ENCODE results near the gene FLRT3. TPM values are rescaled to one million over a fixed set of nuclear protein-coding genes. Genes with fewer than 3 reads are reported as not detected.

Gene FLRT3
- total RNA-seq, 1 donor from 2014 or later = 6.3 TPM

GRCh38 chr20:14383335-14383734, 45.9 kb upstream of the FLRT3 start:
- Mint-ChIP-seq H3K27me3 (ENCODE audit: unreplicated experiment) (no peaks in the 10 kb centered on the region), H3K27ac (ENCODE audit: unreplicated experiment) (no peak overlapping the region), H3K4me1 (ENCODE audit: unreplicated experiment) (no peaks in the 10 kb centered on the region), H3K9me3 (ENCODE audit: unreplicated experiment) (no peaks in the 10 kb centered on the region), H3K36me3 (ENCODE audit: low read depth, unreplicated experiment) (no peaks in the 10 kb centered on the region), H3K4me3 (ENCODE audit: unreplicated experiment) (no peak overlapping the region)
- TF ChIP-seq CTCF (IDR thresholded peaks at IDR 0.05; ENCODE audit: unreplicated experiment) = no peak
- DNase-seq (ENCODE audit: low spot score) = no peak

- Mint-ChIP-seq H3K36me3 (ENCODE audit: low read depth, unreplicated experiment) (no peaks in the 10 kb centered on the region), H3K4me1 (ENCODE audit: unreplicated experiment) (peaks cover 5% of the 10 kb centered on the region), H3K27ac (ENCODE audit: unreplicated experiment) (no peak overlapping the region), H3K27me3 (ENCODE audit: unreplicated experiment) (no peaks in the 10 kb centered on the region), H3K9me3 (ENCODE audit: unreplicated experiment) (no peaks in the 10 kb centered on the region), H3K4me3 (ENCODE audit: unreplicated experiment) (no peak overlapping the region)
- no peak for TF ChIP-seq CTCF (IDR thresholded peaks at IDR 0.05; ENCODE audit: unreplicated experiment)
- no peak for DNase-seq (ENCODE audit: low spot score)
Measured at GRCh38 chr20:14378326-14378725, 40.9 kb upstream of the FLRT3 start.

- H3K9me3 Mint-ChIP-seq (ENCODE audit: unreplicated experiment) = no peaks in the 10 kb centered on the region
- no peaks in the 10 kb centered on the region for H3K27me3 Mint-ChIP-seq (ENCODE audit: unreplicated experiment)
- peaks cover 5% of the 10 kb centered on the region for H3K4me1 Mint-ChIP-seq (ENCODE audit: unreplicated experiment)
- no peaks in the 10 kb centered on the region for H3K36me3 Mint-ChIP-seq (ENCODE audit: low read depth, unreplicated experiment)
- no peak for DNase-seq (ENCODE audit: low spot score)
- H3K4me3 Mint-ChIP-seq (ENCODE audit: unreplicated experiment) = no peak overlapping the region
- no peak for TF ChIP-seq CTCF (IDR thresholded peaks at IDR 0.05; ENCODE audit: unreplicated experiment)
- peak overlapping the region; percentile 52 for H3K27ac Mint-ChIP-seq (ENCODE audit: unreplicated experiment)
Measured at GRCh38 chr20:14375416-14375985, 38.1 kb upstream of the FLRT3 start.

- Mint-ChIP-seq H3K27me3 (ENCODE audit: unreplicated experiment) (no peaks in the 10 kb centered on the region), H3K36me3 (ENCODE audit: low read depth, unreplicated experiment) (no peaks in the 10 kb centered on the region), H3K9me3 (ENCODE audit: unreplicated experiment) (no peaks in the 10 kb centered on the region), H3K4me1 (ENCODE audit: unreplicated experiment) (peaks cover 5% of the 10 kb centered on the region), H3K4me3 (ENCODE audit: unreplicated experiment) (no peak overlapping the region), H3K27ac (ENCODE audit: unreplicated experiment) (no peak overlapping the region)
- DNase-seq (ENCODE audit: low spot score) = no peak
- TF ChIP-seq CTCF (IDR thresholded peaks at IDR 0.05; ENCODE audit: unreplicated experiment) = no peak
Measured at GRCh38 chr20:14374196-14374595, 36.8 kb upstream of the FLRT3 start.

- no peak for DNase-seq (ENCODE audit: low spot score)
- Mint-ChIP-seq H3K9me3 (ENCODE audit: unreplicated experiment) (no peaks in the 10 kb centered on the region), H3K27me3 (ENCODE audit: unreplicated experiment) (peaks cover 2% of the 10 kb centered on the region), H3K27ac (ENCODE audit: unreplicated experiment) (no peak overlapping the region), H3K4me1 (ENCODE audit: unreplicated experiment) (no peaks in the 10 kb centered on the region), H3K36me3 (ENCODE audit: low read depth, unreplicated experiment) (no peaks in the 10 kb centered on the region), H3K4me3 (ENCODE audit: unreplicated experiment) (no peak overlapping the region)
- TF ChIP-seq CTCF (IDR thresholded peaks at IDR 0.05; ENCODE audit: unreplicated experiment) = no peak
Measured at GRCh38 chr20:14361509-14362345, 24.3 kb upstream of the FLRT3 start.

Measured in endothelial cell (in vitro differentiated cells).